ENCODE results near the gene CELSR1.

Gene CELSR1

DNA sequence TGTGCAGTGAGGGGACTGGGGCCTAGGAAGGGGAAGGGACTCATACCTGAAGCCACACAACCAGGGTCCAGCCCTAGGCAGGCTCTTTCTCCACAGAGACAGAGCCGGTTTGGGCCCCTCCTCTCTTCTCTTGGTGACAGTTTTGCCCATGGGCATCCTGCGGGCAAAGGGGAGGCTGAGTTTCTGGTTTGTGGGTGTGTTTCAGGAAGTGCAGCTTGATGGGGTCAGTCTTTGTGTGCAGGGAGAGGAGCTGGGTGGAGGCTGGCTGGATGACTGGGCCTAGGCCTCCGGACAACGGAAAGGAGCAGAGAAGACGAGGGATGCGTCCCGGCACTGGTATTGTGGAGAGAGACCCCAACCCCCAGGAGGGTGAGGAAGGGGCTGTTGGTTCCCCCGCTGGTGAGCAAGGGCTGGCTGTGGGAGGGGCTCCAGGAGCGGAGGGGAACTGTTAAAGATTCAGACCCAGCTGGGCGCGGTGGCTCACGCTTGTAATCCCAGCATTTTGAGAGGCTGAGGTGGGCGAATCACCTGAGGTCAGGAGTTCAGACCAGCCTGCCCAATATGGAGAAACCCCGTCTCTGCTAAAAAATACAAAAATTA is 23.4 kb upstream of the CELSR1 start:
- ATAC-seq (ENCODE audit: low read depth): no peak

DNA sequence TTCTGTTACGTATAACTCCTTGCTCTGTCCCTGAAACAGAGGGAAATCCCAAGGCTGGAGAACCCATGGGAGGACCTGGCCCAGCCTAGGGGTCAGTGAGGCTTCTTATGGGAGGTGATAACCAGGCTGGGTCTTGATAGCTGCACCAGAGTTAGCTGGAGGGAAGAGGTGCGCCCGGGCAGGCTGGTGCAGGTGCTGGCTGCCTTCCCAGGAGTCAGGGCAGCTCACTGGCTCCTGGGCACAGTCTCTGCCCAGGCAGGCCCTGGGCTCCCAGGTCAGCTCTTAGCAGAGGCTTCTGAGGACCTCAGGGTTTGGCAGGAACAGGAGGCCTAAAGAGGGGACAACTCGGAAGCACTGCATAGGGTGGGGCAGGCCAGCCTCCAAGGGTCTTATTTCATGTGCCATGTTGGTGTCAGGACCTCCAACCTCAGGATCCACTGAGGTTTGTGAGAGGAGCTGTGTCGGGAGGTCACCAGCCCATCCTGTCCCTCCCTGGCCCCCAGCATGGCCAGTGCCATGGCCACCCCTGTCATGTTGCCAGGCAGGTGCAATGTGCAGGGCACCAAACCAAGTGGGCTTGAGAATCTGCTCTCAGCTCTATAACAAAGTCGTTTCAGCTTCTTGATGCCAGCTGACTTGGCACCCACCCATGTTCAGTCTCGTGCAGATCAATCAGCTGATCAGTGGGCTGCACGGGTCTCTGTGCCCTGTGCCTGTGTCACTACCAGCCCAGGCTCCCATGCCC is 20.5 kb upstream of the CELSR1 start:
- TF ChIP-seq, protein P1, sequence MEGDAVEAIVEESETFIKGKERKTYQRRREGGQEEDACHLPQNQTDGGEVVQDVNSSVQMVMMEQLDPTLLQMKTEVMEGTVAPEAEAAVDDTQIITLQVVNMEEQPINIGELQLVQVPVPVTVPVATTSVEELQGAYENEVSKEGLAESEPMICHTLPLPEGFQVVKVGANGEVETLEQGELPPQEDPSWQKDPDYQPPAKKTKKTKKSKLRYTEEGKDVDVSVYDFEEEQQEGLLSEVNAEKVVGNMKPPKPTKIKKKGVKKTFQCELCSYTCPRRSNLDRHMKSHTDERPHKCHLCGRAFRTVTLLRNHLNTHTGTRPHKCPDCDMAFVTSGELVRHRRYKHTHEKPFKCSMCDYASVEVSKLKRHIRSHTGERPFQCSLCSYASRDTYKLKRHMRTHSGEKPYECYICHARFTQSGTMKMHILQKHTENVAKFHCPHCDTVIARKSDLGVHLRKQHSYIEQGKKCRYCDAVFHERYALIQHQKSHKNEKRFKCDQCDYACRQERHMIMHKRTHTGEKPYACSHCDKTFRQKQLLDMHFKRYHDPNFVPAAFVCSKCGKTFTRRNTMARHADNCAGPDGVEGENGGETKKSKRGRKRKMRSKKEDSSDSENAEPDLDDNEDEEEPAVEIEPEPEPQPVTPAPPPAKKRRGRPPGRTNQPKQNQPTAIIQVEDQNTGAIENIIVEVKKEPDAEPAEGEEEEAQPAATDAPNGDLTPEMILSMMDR (IDR thresholded peaks at IDR 0.05; ENCODE audit: poor library complexity, severe bottlenecking): no peak
- Histone ChIP-seq H3K4me1 (ENCODE audit: insufficient read depth, poor library complexity, severe bottlenecking) (peaks cover 10% of the 10 kb centered on the region), H3K9me3 (ENCODE audit: severe bottlenecking) (no peaks in the 10 kb centered on the region), H3K4me3 (ENCODE audit: severe bottlenecking) (no peak overlapping the region), H3K36me3 (ENCODE audit: low read depth) (no peaks in the 10 kb centered on the region), H3K27me3 (ENCODE audit: insufficient read depth, poor library complexity, severe bottlenecking) (no peaks in the 10 kb centered on the region), H3K27ac (ENCODE audit: poor library complexity, severe bottlenecking) (no peak overlapping the region)
- DNase-seq (ENCODE audit: low spot score): peak; percentile 70
- ATAC-seq (ENCODE audit: low read depth): peak; percentile 95

More for the DNA sequence above, 23.4 kb upstream of the CELSR1 start:
- Histone ChIP-seq H3K9me3 (ENCODE audit: severe bottlenecking) (no peaks in the 10 kb centered on the region), H3K4me1 (ENCODE audit: insufficient read depth, poor library complexity, severe bottlenecking) (peaks cover 10% of the 10 kb centered on the region), H3K4me3 (ENCODE audit: severe bottlenecking) (no peak overlapping the region), H3K36me3 (ENCODE audit: low read depth) (no peaks in the 10 kb centered on the region), H3K27ac (ENCODE audit: poor library complexity, severe bottlenecking) (no peak overlapping the region), H3K27me3 (ENCODE audit: insufficient read depth, poor library complexity, severe bottlenecking) (no peaks in the 10 kb centered on the region)
- peak; percentile 47 for DNase-seq (ENCODE audit: low spot score)
- TF ChIP-seq, protein P1 (IDR thresholded peaks at IDR 0.05; ENCODE audit: poor library complexity, severe bottlenecking): no peak

DNA sequence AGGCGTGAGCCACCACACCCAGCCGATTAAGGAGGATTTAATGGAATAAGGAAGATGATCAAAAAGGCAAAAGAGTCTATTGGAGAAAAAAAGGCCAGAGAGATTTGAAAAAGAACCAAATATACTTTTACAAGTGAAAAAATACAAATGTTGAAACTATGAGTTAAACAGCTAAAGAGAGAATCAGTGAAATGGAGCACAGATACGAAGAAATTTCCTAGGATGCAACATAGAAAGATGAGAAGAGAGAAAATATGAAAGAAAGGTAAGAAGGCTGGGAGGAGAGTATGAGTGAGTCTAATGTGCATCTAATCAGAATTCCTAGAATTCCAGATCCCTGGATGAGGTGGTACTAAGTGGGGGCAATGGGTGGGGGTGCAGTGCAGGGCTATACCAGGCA is 19.4 kb upstream of the CELSR1 start:
- H3K36me3 ChIP-seq (ENCODE audit: low read depth): no peaks in the 10 kb centered on the region
- peaks cover 10% of the 10 kb centered on the region for H3K4me1 ChIP-seq (ENCODE audit: insufficient read depth, poor library complexity, severe bottlenecking)
- ATAC-seq (ENCODE audit: low read depth) (no peak), DNase-seq (ENCODE audit: low spot score) (no peak)
- no peaks in the 10 kb centered on the region for H3K27me3 ChIP-seq (ENCODE audit: insufficient read depth, poor library complexity, severe bottlenecking)
- TF ChIP-seq, protein P1 (IDR thresholded peaks at IDR 0.05; ENCODE audit: poor library complexity, severe bottlenecking): no peak
- no peak overlapping the region for H3K4me3 ChIP-seq (ENCODE audit: severe bottlenecking)
- no peak overlapping the region for H3K27ac ChIP-seq (ENCODE audit: poor library complexity, severe bottlenecking)
- H3K9me3 ChIP-seq (ENCODE audit: severe bottlenecking): no peaks in the 10 kb centered on the region

DNA sequence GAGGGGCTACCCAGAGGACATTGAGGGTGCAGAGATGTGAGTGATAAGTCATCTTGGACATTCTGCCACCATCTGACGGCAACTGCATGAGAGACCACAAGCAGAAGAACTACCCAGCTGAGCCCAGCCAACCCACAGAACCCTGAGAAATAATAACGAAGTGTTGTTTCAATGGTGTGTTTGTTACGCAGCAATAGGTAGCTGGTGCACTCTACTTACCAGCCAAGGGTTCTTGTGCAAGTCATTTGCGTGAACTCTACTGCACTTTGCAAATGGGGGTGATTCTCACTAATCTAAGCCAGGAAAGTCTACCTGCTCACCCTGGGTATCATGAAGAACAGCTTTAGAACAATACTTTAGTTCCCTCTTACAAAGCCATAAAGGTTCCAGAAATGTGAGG is 15.8 kb upstream of the CELSR1 start:
- TF ChIP-seq, protein P1 (IDR thresholded peaks at IDR 0.05; ENCODE audit: poor library complexity, severe bottlenecking): no peak
- H3K9me3 ChIP-seq (ENCODE audit: severe bottlenecking): no peaks in the 10 kb centered on the region
- no peak for ATAC-seq (ENCODE audit: low read depth)
- no peak for DNase-seq (ENCODE audit: low spot score)
- H3K4me1 ChIP-seq (ENCODE audit: insufficient read depth, poor library complexity, severe bottlenecking): peaks cover 16% of the 10 kb centered on the region
- no peak overlapping the region for H3K4me3 ChIP-seq (ENCODE audit: severe bottlenecking)
- H3K27ac ChIP-seq (ENCODE audit: poor library complexity, severe bottlenecking): no peak overlapping the region
- no peaks in the 10 kb centered on the region for H3K36me3 ChIP-seq (ENCODE audit: low read depth)
- H3K27me3 ChIP-seq (ENCODE audit: insufficient read depth, poor library complexity, severe bottlenecking): no peaks in the 10 kb centered on the region

DNA sequence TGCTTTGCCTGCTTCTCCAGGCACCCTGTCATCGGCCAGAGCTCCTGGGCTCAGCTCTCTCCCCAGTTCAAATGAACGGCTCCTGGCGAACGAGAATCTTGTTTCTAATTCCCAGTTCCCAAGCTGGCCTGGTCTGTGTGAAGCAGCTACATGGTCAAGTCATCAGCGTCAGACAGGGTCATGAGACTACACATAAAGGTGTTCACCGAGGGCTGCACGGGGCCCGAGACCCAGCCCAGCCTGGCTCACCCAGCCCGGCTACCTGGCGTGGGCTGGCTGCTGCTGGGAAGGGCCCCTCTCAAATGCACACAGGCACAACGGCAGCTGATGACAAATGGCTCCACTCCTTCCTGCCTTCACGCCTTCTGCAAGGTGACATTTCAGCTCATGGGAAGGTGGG is 14.6 kb upstream of the CELSR1 start:
- DNase-seq (ENCODE audit: low spot score): peak; percentile 26
- Histone ChIP-seq H3K27me3 (ENCODE audit: insufficient read depth, poor library complexity, severe bottlenecking) (no peaks in the 10 kb centered on the region), H3K4me1 (ENCODE audit: insufficient read depth, poor library complexity, severe bottlenecking) (peaks cover 18% of the 10 kb centered on the region), H3K36me3 (ENCODE audit: low read depth) (no peaks in the 10 kb centered on the region), H3K27ac (ENCODE audit: poor library complexity, severe bottlenecking) (no peak overlapping the region), H3K4me3 (ENCODE audit: severe bottlenecking) (no peak overlapping the region), H3K9me3 (ENCODE audit: severe bottlenecking) (no peaks in the 10 kb centered on the region)
- TF ChIP-seq, protein P1 (IDR thresholded peaks at IDR 0.05; ENCODE audit: poor library complexity, severe bottlenecking): no peak
- no peak for ATAC-seq (ENCODE audit: low read depth)

Measured in RWPE2 (cell line).